Stimulated activated naive CD8-positive, alpha-beta T cell treated with anti-CD3 and anti-CD28 coated beads, Interleukin-15, Interleukin-2, amounts not matched to agents 100 U/mL and 50 U/mL, for 24 hours (primary cell): ENCODE results near the gene COQ7.
A peak's percentile ranks its signal among the peaks of the same experiment; 100 is the strongest.

ENCODE experiments used
- ATAC-seq: fragments of 150-1000 bp; cut with Tn5 transposase; one replicate; pipeline ENCODE4 v1.10.0; 2021
- DNase-seq: peaks from one replicate; pipeline ENCODE4 v3.0.0; 2021

The COQ7 gene

GRCh38 chr16:19113577-19114358, 46.4 kb downstream of the COQ7 start, which contains the start of gene ITPRIPL2:
ITPRIPL2 (plus strand) TSS chr16:19113964; CDS start chr16:19114462, 498 bp downstream.
- ATAC-seq, result peak; percentile 36
- DNase-seq, result peak; percentile 43

GRCh38 chr16:19114359-19115147, 47.1 kb downstream of the COQ7 start:
- peak; percentile 30 for ATAC-seq
- peak; percentile 27 for DNase-seq

- no peak for DNase-seq
Observed at GRCh38 chr16:19115148-19116021, 48.0 kb downstream of the COQ7 start.

GRCh38 chr16:19116711-19117449, 49.5 kb downstream of the COQ7 start:
- ATAC-seq (no peak), DNase-seq (no peak)

More at GRCh38 chr16:19115148-19116021, 48.0 kb downstream of the COQ7 start:
- no peak for ATAC-seq

GRCh38 chr16:19118938-19119431, 51.6 kb downstream of the COQ7 start:
- ATAC-seq (peak; percentile 59), DNase-seq (peak; percentile 58)

GRCh38 chr16:19119564-19119963, 52.1 kb downstream of the COQ7 start:
- DNase-seq, result no peak
- ATAC-seq, result peak; percentile 21

- DNase-seq (no peak), ATAC-seq (no peak)
Observed at GRCh38 chr16:19123535-19124178, 56.2 kb downstream of the COQ7 start.

- ATAC-seq (no peak), DNase-seq (no peak)
Observed at GRCh38 chr16:19126300-19126699, 58.9 kb downstream of the COQ7 start.

- DNase-seq (no peak), ATAC-seq (peak; percentile 44)
Observed at GRCh38 chr16:19127205-19127604, 59.8 kb downstream of the COQ7 start.

GRCh38 chr16:19127674-19128131, 60.3 kb downstream of the COQ7 start:
- peak; percentile 30 for ATAC-seq

GRCh38 chr16:19128454-19129200, 61.2 kb downstream of the COQ7 start:
- DNase-seq (no peak), ATAC-seq (no peak)

More at GRCh38 chr16:19127674-19128131, 60.3 kb downstream of the COQ7 start:
- no peak for DNase-seq
